ENCODE measurements around the gene NOP53. TPM values are rescaled to one million over a fixed set of nuclear protein-coding genes. Genes with fewer than 3 reads are reported as not detected.

NOP53 gene
- total and polyA plus RNA-seq, 4 donors: 146 to 498 (median 193) TPM

- H3K9me3 ChIP-seq (ENCODE audit: control insufficient read depth in 4 of 4, insufficient read depth in 3 of 4, low read length in 3 of 4): peaks cover 0 to 5% (median 0%) of the 10 kb centered on the region in 4 donors
- no peak overlapping the region for H3K4me3 ChIP-seq
- 83 to 84% methylated on average over 14 of the region's 14 CpGs for WGBS, 2 donors
- no peak overlapping the region for H3K27ac ChIP-seq (ENCODE audit: low read depth in 1 of 2, low read length in 1 of 2)
- ATAC-seq (ENCODE audit: insufficient read depth, low FRiP score) (no peak), DNase-seq (no peak)
- H3K4me1 ChIP-seq (ENCODE audit: control insufficient read depth in 5 of 5, insufficient read depth in 5 of 5, low read length in 5 of 5): peaks cover 0 to under 1% (median 0%) of the 10 kb centered on the region in 5 donors
- no peaks in the 10 kb centered on the region for H3K27me3 ChIP-seq (ENCODE audit: control insufficient read depth in 3 of 3, insufficient read depth in 3 of 3, low read length in 2 of 3)
- no peak overlapping the region for H3K9ac ChIP-seq (ENCODE audit: insufficient read depth in 1 of 2, low read length in 2 of 2)
- no peak for TF ChIP-seq CTCF (IDR thresholded peaks at IDR 0.05; ENCODE audit: control extremely low read depth, extremely low read depth)
- peaks cover 20 to 55% (median 35%) of the 10 kb centered on the region in 4 donors for H3K36me3 ChIP-seq (ENCODE audit: control insufficient read depth in 4 of 4, insufficient read depth in 4 of 4, low read length in 4 of 4)
Measured at GRCh38 chr19:47757617-47758442, 12.5 kb downstream of the NOP53 start.

GRCh38 chr19:47758443-47758804 lies 13.1 kb downstream of the NOP53 start:
- Histone ChIP-seq H3K27me3 (ENCODE audit: control insufficient read depth in 3 of 3, insufficient read depth in 3 of 3, low read length in 2 of 3) (no peaks in the 10 kb centered on the region), H3K4me1 (ENCODE audit: control insufficient read depth in 5 of 5, insufficient read depth in 5 of 5, low read length in 5 of 5) (peaks cover 0 to 3% (median 0%) of the 10 kb centered on the region in 5 donors), H3K4me3 (no peak overlapping the region), H3K9ac (ENCODE audit: insufficient read depth in 1 of 2, low read length in 2 of 2) (no peak overlapping the region), H3K36me3 (ENCODE audit: control insufficient read depth in 4 of 4, insufficient read depth in 4 of 4, low read length in 4 of 4) (peaks cover 16 to 50% (median 32%) of the 10 kb centered on the region in 4 donors), H3K27ac (ENCODE audit: low read depth in 1 of 2, low read length in 1 of 2) (no peak overlapping the region), H3K9me3 (ENCODE audit: control insufficient read depth in 4 of 4, insufficient read depth in 3 of 4, low read length in 3 of 4) (peaks cover 0 to 5% (median 0%) of the 10 kb centered on the region in 4 donors)
- TF ChIP-seq CTCF (IDR thresholded peaks at IDR 0.05; ENCODE audit: control extremely low read depth, extremely low read depth): no peak
- WGBS, 2 donors: 89 to 93% methylated on average over 5 of the region's 5 CpGs
- DNase-seq: no peak
- ATAC-seq (ENCODE audit: insufficient read depth, low FRiP score): no peak

- TF ChIP-seq CTCF (IDR thresholded peaks at IDR 0.05; ENCODE audit: control extremely low read depth, extremely low read depth): no peak
- Histone ChIP-seq H3K36me3 (ENCODE audit: control insufficient read depth in 4 of 4, insufficient read depth in 4 of 4, low read length in 4 of 4) (peaks cover 12 to 31% (median 22%) of the 10 kb centered on the region in 4 donors), H3K27me3 (ENCODE audit: control insufficient read depth in 3 of 3, insufficient read depth in 3 of 3, low read length in 2 of 3) (no peaks in the 10 kb centered on the region), H3K27ac (ENCODE audit: low read depth in 1 of 2, low read length in 1 of 2) (no peak overlapping the region), H3K9ac (ENCODE audit: insufficient read depth in 1 of 2, low read length in 2 of 2) (no peak overlapping the region), H3K4me1 (ENCODE audit: control insufficient read depth in 5 of 5, insufficient read depth in 5 of 5, low read length in 5 of 5) (peaks cover 0 to 3% (median 0%) of the 10 kb centered on the region in 5 donors), H3K9me3 (ENCODE audit: control insufficient read depth in 4 of 4, insufficient read depth in 3 of 4, low read length in 3 of 4) (peaks cover 0 to 5% (median 0%) of the 10 kb centered on the region in 4 donors), H3K4me3 (no peak overlapping the region)
- DNase-seq (no peak), ATAC-seq (ENCODE audit: insufficient read depth, low FRiP score) (no peak)
- 74 to 97% methylated on average over 5 of the region's 5 CpGs for WGBS, 2 donors
Measured at GRCh38 chr19:47760632-47760999, 15.3 kb downstream of the NOP53 start.

Measured in lung (tissue), 12 donors.